ENCODE measurements around the gene HIVEP2. TPM values are rescaled to one million over a fixed set of nuclear protein-coding genes. Genes with fewer than 3 reads are reported as not detected.

The HIVEP2 gene
- total and polyA plus RNA-seq, 3 donors from 2014 or later = 4.7 to 10.8 (median 10.7) TPM

DNA sequence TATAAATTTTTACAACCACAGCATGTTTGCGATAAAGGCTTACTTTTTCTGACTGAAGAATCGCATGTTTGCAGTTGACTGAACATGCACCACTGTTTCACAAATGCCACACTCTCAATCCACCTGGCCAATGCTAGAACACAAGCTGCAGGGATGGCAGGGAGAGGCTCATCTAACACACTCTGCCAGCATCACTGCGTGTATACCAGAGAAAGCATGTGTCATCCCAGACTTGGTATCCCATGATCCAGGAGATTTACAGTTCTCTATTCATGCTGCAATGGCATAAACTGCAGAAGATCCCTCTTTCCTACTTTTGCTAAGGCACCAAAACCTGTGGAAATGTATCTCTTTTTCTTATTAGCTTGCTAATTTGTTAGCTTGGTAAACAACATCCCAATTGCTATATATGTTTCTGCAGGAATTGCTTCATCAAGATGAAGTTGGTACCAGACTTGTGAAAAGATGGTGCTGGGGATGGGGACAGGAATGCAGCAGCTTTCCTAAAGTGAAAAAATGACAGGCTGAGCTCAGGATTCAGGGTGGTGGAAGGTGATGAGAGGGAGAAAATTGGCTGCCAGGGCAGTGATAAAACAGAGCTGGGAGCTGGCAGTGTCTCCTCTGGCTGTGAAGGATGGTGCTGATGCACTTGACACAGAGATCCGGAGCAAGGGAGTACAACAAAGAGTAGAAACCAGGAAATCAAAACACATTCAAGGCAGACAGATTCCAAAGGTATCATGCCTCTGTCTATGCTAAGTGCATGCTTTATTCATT is 186.9 kb downstream of the HIVEP2 start:
- TF ChIP-seq CTCF (IDR thresholded peaks at IDR 0.05) (no peak), POLR2A (IDR thresholded peaks at IDR 0.05) (no peak)
- 90 to 96% methylated on average over 4 of the region's 4 CpGs for WGBS, 2 donors
- intact Hi-C loops (cut with DNase I; ENCODE audit: low total_unique reads) = no loop called here
- no peaks in the 10 kb centered on the region for H3K27me3 ChIP-seq
- H3K9me3 ChIP-seq = no peaks in the 10 kb centered on the region
- H3K27ac ChIP-seq = no peak overlapping the region
- no peaks in the 10 kb centered on the region for H3K36me3 ChIP-seq (ENCODE audit: low read depth, missing control alignments)
- no peaks in the 10 kb centered on the region for H3K4me1 ChIP-seq
- DNase-seq = no peak
- no peak overlapping the region for H3K4me3 ChIP-seq

DNA sequence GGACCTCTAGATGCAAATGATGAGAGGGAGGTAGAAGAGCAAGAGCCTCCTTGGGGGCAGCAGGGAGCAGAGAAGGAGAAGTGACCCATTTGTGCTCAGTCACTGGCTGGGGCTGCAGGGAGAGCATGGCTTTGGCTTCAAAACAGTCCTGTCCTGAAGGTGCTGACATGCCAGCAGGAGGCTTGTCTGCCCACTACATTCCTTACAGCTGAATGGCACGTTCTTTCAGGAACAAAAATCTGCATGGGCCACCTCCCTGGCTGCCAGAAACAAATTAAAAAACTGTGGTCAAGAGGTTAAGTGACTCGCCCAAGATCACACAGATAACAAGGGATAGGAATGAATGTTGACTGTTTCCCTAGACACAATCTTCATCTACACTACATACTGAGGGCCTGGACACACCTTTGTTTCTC is 188.8 kb downstream of the HIVEP2 start:
- Histone ChIP-seq H3K4me1 (no peaks in the 10 kb centered on the region), H3K9me3 (no peaks in the 10 kb centered on the region), H3K27ac (no peak overlapping the region), H3K27me3 (no peaks in the 10 kb centered on the region), H3K36me3 (ENCODE audit: low read depth, missing control alignments) (no peaks in the 10 kb centered on the region), H3K4me3 (no peak overlapping the region)
- no peak for TF ChIP-seq POLR2A (IDR thresholded peaks at IDR 0.05)
- no peak for TF ChIP-seq CTCF (IDR thresholded peaks at IDR 0.05)
- DNase-seq = no peak
- 70 to 77% methylated on average over 2 of the region's 2 CpGs for WGBS, 2 donors
- intact Hi-C loops (cut with DNase I; ENCODE audit: low total_unique reads) = no loop called here

- TF ChIP-seq CTCF (IDR thresholded peaks at IDR 0.05) (no peak), POLR2A (IDR thresholded peaks at IDR 0.05) (no peak)
- intact Hi-C loops (cut with DNase I; ENCODE audit: low total_unique reads) = no loop called here
- Histone ChIP-seq H3K4me3 (no peak overlapping the region), H3K9me3 (no peaks in the 10 kb centered on the region), H3K36me3 (ENCODE audit: low read depth, missing control alignments) (no peaks in the 10 kb centered on the region), H3K27ac (no peak overlapping the region), H3K27me3 (no peaks in the 10 kb centered on the region), H3K4me1 (no peaks in the 10 kb centered on the region)
- WGBS, 2 donors = 69 to 79% methylated on average over 12 of the region's 12 CpGs
- no peak for DNase-seq
Measured at GRCh38 chr6:142753196-142753595, 191.8 kb downstream of the HIVEP2 start.

GRCh38 chr6:142752348-142752747 is 192.6 kb downstream of the HIVEP2 start:
- intact Hi-C loops (cut with DNase I; ENCODE audit: low total_unique reads) = no loop called here

More at GRCh38 chr6:142752348-142752747, 192.6 kb downstream of the HIVEP2 start:
- TF ChIP-seq POLR2A (IDR thresholded peaks at IDR 0.05) (no peak), CTCF (IDR thresholded peaks at IDR 0.05) (no peak)
- no peaks in the 10 kb centered on the region for H3K4me1 ChIP-seq
- H3K27me3 ChIP-seq = no peaks in the 10 kb centered on the region
- no peak overlapping the region for H3K4me3 ChIP-seq
- DNase-seq = no peak
- no peak overlapping the region for H3K27ac ChIP-seq
- H3K9me3 ChIP-seq = no peaks in the 10 kb centered on the region
- no peaks in the 10 kb centered on the region for H3K36me3 ChIP-seq (ENCODE audit: low read depth, missing control alignments)
- 90 to 92% methylated on average over 2 of the region's 2 CpGs for WGBS, 2 donors
